Neuronal stem cell (in vitro differentiated cells): ENCODE data around the gene GPC2.
"Not testable (repeated sequence)": the region's sequence is repeated elsewhere in the genome, so short reads cannot be mapped to it uniquely, and the experiment has no call there.

ENCODE experiments used
- DNase-seq: peaks from one replicate; pipeline ENCODE4 v3.0.0-alpha.2; 2013; ENCODE audit warnings: low spot score
- H2AFZ ChIP-seq: one replicate; pipeline ENCODE4 v1.6.1; 2013; ENCODE audit warnings: mild to moderate bottlenecking, low read length, inconsistent platforms
- H2AK5ac ChIP-seq: 2 replicates; pipeline ENCODE4 v1.6.1; 2013; ENCODE audit warnings: low read depth, mild to moderate bottlenecking, inconsistent platforms, low read length, moderate library complexity, mixed read lengths
- H2BK120ac ChIP-seq: 2 replicates; pipeline ENCODE4 v1.6.1; 2013; ENCODE audit warnings: low read depth, mild to moderate bottlenecking, inconsistent platforms, low read length, moderate library complexity, mixed read lengths
- H2BK12ac ChIP-seq: one replicate; pipeline ENCODE4 v1.6.1; 2013; ENCODE audit warnings: low read length, inconsistent platforms
- H2BK15ac ChIP-seq: 2 replicates; pipeline ENCODE4 v1.6.1; 2013; ENCODE audit warnings: mild to moderate bottlenecking, low read length, inconsistent platforms, mixed read lengths
- H2BK5ac ChIP-seq: one replicate; pipeline ENCODE4 v1.6.1; 2013; ENCODE audit warnings: inconsistent platforms, mild to moderate bottlenecking, low read length, moderate library complexity
- H3K14ac ChIP-seq: one replicate; pipeline ENCODE4 v1.6.1; 2013; ENCODE audit warnings: low read length, inconsistent platforms
- H3K18ac ChIP-seq: 2 replicates; pipeline ENCODE4 v1.6.1; 2013; ENCODE audit warnings: low read length, inconsistent platforms
- H3K23ac ChIP-seq: 2 replicates; pipeline ENCODE4 v1.6.1; 2013; ENCODE audit warnings: low read depth, mild to moderate bottlenecking, mixed read lengths, low read length, inconsistent platforms; ENCODE audit not compliant: poor library complexity
- H3K27ac ChIP-seq: replicated peaks from 3 replicates; pipeline ENCODE4 v1.5.1; 2013; ENCODE audit warnings: low read length, inconsistent platforms
- H3K27me3 ChIP-seq, 3 experiments: 2 replicates each; pipeline ENCODE4 v1.6.1; 2013; ENCODE audit warnings: low read length in 3 of 3, mild to moderate bottlenecking in 2 of 3, inconsistent platforms in 1 of 3, low read depth in 1 of 3, mixed read lengths in 1 of 3, moderate library complexity in 1 of 3; ENCODE audit not compliant: control insufficient read depth in 3 of 3, insufficient read depth in 3 of 3
- H3K36me3 ChIP-seq, 2 donors: replicated peaks in 1 of 2; 2 replicates each; pipeline ENCODE4 v1.6.1; 2013; ENCODE audit warnings: low read length in 2 of 2; ENCODE audit not compliant: control insufficient read depth in 2 of 2, insufficient read depth in 2 of 2
- H3K4ac ChIP-seq: 2 replicates; pipeline ENCODE4 v1.6.1; 2013; ENCODE audit warnings: inconsistent platforms, mild to moderate bottlenecking, low read length, moderate library complexity
- H3K4me1 ChIP-seq, 2 donors: 1 replicate in 1 of 2; 2 replicates in 1 of 2; pipeline ENCODE4 v1.6.1; 2013; ENCODE audit warnings: low read length in 2 of 2, low read depth in 1 of 2; ENCODE audit not compliant: control insufficient read depth in 2 of 2, insufficient read depth in 1 of 2
- H3K4me2 ChIP-seq: one replicate; pipeline ENCODE4 v1.6.1; 2013; ENCODE audit warnings: mild to moderate bottlenecking, low read length, inconsistent platforms; ENCODE audit not compliant: insufficient read depth, poor library complexity, severe bottlenecking
- H3K4me3 ChIP-seq, 2 donors: 2 replicates each; pipeline ENCODE4 v1.5.1; 2013; ENCODE audit warnings: low read length in 2 of 2, mild to moderate bottlenecking in 2 of 2, inconsistent platforms in 1 of 2, moderate library complexity in 1 of 2
- H3K79me1 ChIP-seq: one replicate; pipeline ENCODE4 v1.6.1; 2013; ENCODE audit warnings: low read depth, mild to moderate bottlenecking, inconsistent platforms, low read length, moderate library complexity
- H3K9ac ChIP-seq: one replicate; pipeline ENCODE4 v1.6.1; 2013; ENCODE audit warnings: mild to moderate bottlenecking, low read depth, low read length, inconsistent platforms; ENCODE audit not compliant: poor library complexity
- H3K9me3 ChIP-seq, 2 donors: replicated peaks in 1 of 2; 2 replicates each; pipeline versions ENCODE3 to v1.6.1; 2013; ENCODE audit warnings: low read length in 2 of 2, mild to moderate bottlenecking in 2 of 2, inconsistent platforms in 1 of 2, low read depth in 1 of 2, mixed read lengths in 1 of 2, moderate library complexity in 1 of 2; ENCODE audit not compliant: control insufficient read depth in 2 of 2, insufficient read depth in 1 of 2
- H4K8ac ChIP-seq: one replicate; pipeline ENCODE4 v1.6.1; 2013; ENCODE audit warnings: low read depth, mild to moderate bottlenecking, inconsistent platforms, low read length, moderate library complexity
- H4K91ac ChIP-seq: one replicate; pipeline ENCODE4 v1.6.1; 2013; ENCODE audit warnings: low read length, low read depth, mild to moderate bottlenecking, inconsistent platforms; ENCODE audit not compliant: poor library complexity
- WGBS, 2 donors: extraction: QIAGEN DNeasy Blood & Tissue Kit; methylation state at CpG; one replicate each; pipeline ENCODE4 v1.1.7; 2013; ENCODE audit warnings: missing lambda C conversion rate in 2 of 2, mixed read lengths in 1 of 2; ENCODE audit not compliant: insufficient read length in 2 of 2, insufficient replicate concordance in 1 of 2; ENCODE audit errors: extremely low coverage in 2 of 2; 5-methylcytosine and 5-hydroxymethylcytosine counted together

Gene GPC2

DNA sequence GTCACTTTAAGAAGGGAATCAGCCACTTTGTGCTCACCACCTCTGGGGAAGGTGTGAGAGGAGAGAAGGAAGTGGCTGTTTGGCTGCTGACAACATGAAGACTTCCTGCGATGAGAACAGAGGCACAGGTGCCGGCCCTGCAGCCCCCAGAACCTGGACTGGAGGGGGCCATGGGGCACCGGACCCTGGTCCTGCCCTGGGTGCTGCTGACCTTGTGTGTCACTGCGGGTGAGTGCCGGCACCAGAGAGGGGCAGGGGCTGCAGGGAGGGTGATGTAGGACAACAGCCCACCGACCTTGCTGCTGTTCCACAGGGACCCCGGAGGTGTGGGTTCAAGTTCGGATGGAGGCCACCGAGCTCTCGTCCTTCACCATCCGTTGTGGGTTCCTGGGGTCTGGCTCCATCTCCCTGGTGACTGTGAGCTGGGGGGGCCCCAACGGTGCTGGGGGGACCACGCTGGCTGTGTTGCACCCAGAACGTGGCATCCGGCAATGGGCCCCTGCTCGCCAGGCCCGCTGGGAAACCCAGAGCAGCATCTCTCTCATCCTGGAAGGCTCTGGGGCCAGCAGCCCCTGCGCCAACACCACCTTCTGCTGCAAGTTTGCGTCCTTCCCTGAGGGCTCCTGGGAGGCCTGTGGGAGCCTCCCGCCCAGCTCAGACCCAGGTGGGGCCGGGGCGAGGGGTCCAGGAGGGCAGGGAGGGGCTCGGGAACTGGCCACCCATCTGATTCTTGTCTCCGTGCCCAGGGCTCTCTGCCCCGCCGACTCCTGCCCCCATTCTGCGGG, 42.8 kb upstream of the GPC2 start, which contains the start of gene PVRIG:
TSS of gene PVRIG (plus strand) at position 149 of the 785 bp plus-strand sequence. CDS start at position 171, 22 bp downstream.
- not testable (repeated sequence) for H2AFZ ChIP-seq, H3K4me2 ChIP-seq, H3K18ac ChIP-seq, H3K9ac ChIP-seq, H4K91ac ChIP-seq, DNase-seq, H4K8ac ChIP-seq, H3K14ac ChIP-seq, H3K4ac ChIP-seq, H3K27ac ChIP-seq, H3K27me3 ChIP-seq, H3K4me3 ChIP-seq, H3K4me1 ChIP-seq, H3K9me3 ChIP-seq, H2AK5ac ChIP-seq, H2BK15ac ChIP-seq, H3K79me1 ChIP-seq, H2BK120ac ChIP-seq, H2BK12ac ChIP-seq
- peak within 1 kb of the TSS; percentile 39 for H2BK5ac ChIP-seq
- peaks cover 24 to 26% of the 10 kb centered on the region in 2 donors for H3K36me3 ChIP-seq
- no CpG with 5 or more reads among the region's 27 CpGs for WGBS, 2 donors
- H3K23ac ChIP-seq = peak within 1 kb of the TSS; percentile 55

DNA sequence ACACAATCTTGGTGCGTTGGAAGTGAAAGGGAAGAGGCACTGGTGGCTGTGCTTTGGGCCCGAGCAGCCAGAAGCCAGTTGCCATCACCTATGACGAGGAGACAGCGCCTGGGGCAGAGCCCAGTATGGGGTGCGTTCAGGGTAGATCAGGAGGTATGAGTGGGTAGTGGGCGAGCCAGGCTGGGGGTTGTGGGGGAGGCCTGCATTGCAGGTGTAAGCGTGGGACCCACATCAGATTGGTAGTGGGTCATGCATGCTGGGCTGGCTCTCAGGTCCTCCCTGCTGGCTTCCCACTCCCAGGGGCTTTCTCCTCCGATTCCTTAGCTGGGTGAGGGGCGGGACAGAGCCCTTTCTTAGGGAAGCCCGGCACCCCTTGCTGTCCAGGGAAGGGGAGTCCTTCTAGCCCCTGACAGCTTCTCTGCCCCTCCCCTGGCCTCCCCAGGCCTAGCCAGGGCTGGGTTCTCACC, 42.1 kb upstream of the GPC2 start:
- H2BK12ac ChIP-seq = no peak overlapping the region
- H3K14ac ChIP-seq = no peak overlapping the region
- no peak overlapping the region for H3K23ac ChIP-seq
- H3K18ac ChIP-seq = no peak overlapping the region
- H3K4ac ChIP-seq = no peak overlapping the region
- H3K27ac ChIP-seq = no peak overlapping the region
- H3K4me2 ChIP-seq = no peak overlapping the region
- no peak overlapping the region for H2BK15ac ChIP-seq
- no peak overlapping the region for H2BK5ac ChIP-seq
- no peak overlapping the region for H4K8ac ChIP-seq
- peaks cover 21 to 24% of the 10 kb centered on the region in 2 donors for H3K36me3 ChIP-seq
- no peak overlapping the region for H2AK5ac ChIP-seq
- no peak overlapping the region for H2BK120ac ChIP-seq
- WGBS, 2 donors = no CpG with 5 or more reads among the region's 10 CpGs
- H4K91ac ChIP-seq = no peak overlapping the region
- peaks cover 4% of the 10 kb centered on the region for H3K79me1 ChIP-seq
- H3K27me3 ChIP-seq = no peaks in the 10 kb centered on the region
- no peak for DNase-seq
- no peak overlapping the region for H3K9ac ChIP-seq
- no peak overlapping the region for H3K4me3 ChIP-seq
- no peaks in the 10 kb centered on the region for H3K9me3 ChIP-seq
- H3K4me1 ChIP-seq = peaks cover 0 to 2% of the 10 kb centered on the region in 2 donors
- H2AFZ ChIP-seq = no peak overlapping the region

DNA sequence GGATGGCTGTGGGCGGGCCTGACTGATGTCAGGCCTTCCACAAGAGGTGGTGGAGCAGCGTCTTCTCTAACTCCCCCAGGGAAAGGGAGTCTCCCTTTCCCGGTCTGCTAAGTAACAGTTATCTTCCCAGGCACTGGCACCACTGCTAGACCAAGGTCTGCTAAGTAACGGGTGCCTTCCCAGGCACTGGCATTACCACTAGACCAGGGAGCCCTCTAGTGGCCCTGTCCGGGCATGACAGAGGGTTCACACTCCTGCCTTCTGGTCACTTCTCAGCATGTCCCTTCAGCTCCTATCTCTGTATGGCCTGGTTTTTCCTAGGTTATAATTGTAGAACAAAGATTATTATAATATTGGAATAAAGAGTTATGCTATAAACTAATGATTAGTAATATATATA, 40.8 kb upstream of the GPC2 start:
- not testable (repeated sequence) for DNase-seq, H2AFZ ChIP-seq, H3K18ac ChIP-seq, H3K27me3 ChIP-seq, H3K27ac ChIP-seq, H3K4me2 ChIP-seq, H2BK120ac ChIP-seq, H2BK15ac ChIP-seq, H3K4me3 ChIP-seq, H3K14ac ChIP-seq, H2AK5ac ChIP-seq, H3K9me3 ChIP-seq, H2BK5ac ChIP-seq, H3K4me1 ChIP-seq, H2BK12ac ChIP-seq, H3K23ac ChIP-seq, H4K8ac ChIP-seq, H3K9ac ChIP-seq, H3K4ac ChIP-seq, H3K79me1 ChIP-seq, H4K91ac ChIP-seq
- peaks cover 16 to 20% of the 10 kb centered on the region in 2 donors for H3K36me3 ChIP-seq
- no CpG with 5 or more reads among the region's 5 CpGs for WGBS, 2 donors

DNA sequence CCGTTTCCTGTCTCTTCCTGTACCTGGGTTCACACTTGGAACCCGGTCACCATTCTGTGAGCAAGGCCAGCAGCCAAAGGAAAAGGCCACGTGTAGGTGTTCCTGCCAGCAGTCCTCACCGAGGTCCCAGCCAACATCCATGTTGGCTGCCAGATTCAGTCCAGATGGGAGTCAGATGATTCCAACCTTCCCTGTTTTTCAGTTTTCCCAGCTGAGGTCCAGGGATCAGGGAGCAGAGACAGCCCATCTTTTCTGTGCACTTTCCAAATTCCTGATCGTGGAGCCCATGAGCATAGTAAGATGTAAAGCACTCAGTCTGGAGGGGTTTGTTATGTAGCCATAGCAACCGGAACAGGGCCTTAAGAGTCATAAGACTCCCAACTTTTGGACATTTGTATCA, 38.7 kb upstream of the GPC2 start:
- H4K91ac ChIP-seq = no peak overlapping the region

More for the DNA sequence above, 38.7 kb upstream of the GPC2 start:
- Histone ChIP-seq H2BK5ac (no peak overlapping the region), H2BK120ac (no peak overlapping the region), H2AFZ (no peak overlapping the region), H2BK15ac (no peak overlapping the region), H3K27me3 (no peaks in the 10 kb centered on the region), H3K27ac (no peak overlapping the region), H3K9me3 (no peaks in the 10 kb centered on the region), H3K14ac (no peak overlapping the region), H3K79me1 (no peaks in the 10 kb centered on the region), H3K4me2 (no peak overlapping the region), H3K4me3 (no peak overlapping the region), H3K9ac (no peak overlapping the region), H2BK12ac (no peak overlapping the region), H4K8ac (no peak overlapping the region), H3K4ac (no peak overlapping the region), H3K18ac (no peak overlapping the region), H3K36me3 (peaks cover 0 to 4% of the 10 kb centered on the region in 2 donors), H2AK5ac (no peak overlapping the region), H3K23ac (no peak overlapping the region), H3K4me1 (peaks cover 0 to 2% of the 10 kb centered on the region in 2 donors)
- no CpG with 5 or more reads among the region's 6 CpGs for WGBS, 2 donors
- no peak for DNase-seq
